ENCODE measurements around the gene THUMPD3.

DNA sequence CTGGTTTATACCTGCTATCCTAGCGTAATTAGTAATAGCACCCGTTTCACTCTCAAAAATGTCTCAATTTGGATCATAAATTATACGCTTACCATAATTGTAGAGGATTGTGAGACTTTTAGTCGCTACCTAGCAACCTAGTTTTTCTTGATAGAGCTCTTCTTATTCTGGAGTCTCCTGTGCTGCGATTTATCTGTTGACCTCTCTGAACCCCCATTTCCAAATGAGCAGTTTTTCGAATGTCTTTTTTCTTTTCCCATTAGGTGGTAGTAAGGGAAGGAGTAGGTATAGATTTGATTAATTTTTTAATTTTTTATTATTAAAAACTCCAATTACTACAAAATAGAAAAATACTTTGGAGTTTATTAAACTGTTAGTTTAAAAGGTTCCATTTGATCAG is 45.2 kb downstream of the THUMPD3 start:
- TF ChIP-seq, protein P1, sequence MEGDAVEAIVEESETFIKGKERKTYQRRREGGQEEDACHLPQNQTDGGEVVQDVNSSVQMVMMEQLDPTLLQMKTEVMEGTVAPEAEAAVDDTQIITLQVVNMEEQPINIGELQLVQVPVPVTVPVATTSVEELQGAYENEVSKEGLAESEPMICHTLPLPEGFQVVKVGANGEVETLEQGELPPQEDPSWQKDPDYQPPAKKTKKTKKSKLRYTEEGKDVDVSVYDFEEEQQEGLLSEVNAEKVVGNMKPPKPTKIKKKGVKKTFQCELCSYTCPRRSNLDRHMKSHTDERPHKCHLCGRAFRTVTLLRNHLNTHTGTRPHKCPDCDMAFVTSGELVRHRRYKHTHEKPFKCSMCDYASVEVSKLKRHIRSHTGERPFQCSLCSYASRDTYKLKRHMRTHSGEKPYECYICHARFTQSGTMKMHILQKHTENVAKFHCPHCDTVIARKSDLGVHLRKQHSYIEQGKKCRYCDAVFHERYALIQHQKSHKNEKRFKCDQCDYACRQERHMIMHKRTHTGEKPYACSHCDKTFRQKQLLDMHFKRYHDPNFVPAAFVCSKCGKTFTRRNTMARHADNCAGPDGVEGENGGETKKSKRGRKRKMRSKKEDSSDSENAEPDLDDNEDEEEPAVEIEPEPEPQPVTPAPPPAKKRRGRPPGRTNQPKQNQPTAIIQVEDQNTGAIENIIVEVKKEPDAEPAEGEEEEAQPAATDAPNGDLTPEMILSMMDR (IDR thresholded peaks at IDR 0.05) = no peak
- no peak for TF ChIP-seq POLR2A (IDR thresholded peaks at IDR 0.05)
